GM23338 (cell line): ENCODE measurements around the gene CPLANE2. TPM values are rescaled to one million over a fixed set of nuclear protein-coding genes. Genes with fewer than 3 reads are reported as not detected.

Source experiments
- ATAC-seq: fragments of 200-7000 bp; cut with Tn5 transposase; 3 replicates; pipeline ENCODE4 v1.9.1; 2020
- DNase-seq: peaks from one replicate; pipeline ENCODE4 v3.0.0-alpha.2; 2015; ENCODE audit warnings: low spot score
- H2AFZ ChIP-seq: fragments of 200-600 bp; sonication (generic); 2 replicates; pipeline ENCODE4 v1.8.0; 2016; ENCODE audit warnings: antibody characterized with exemption, mild to moderate bottlenecking, moderate library complexity
- H3F3A ChIP-seq: fragments of 200-600 bp; sonication (generic); replicated peaks from 2 replicates; pipeline ENCODE4 v1.8.0; 2017; ENCODE audit warnings: antibody characterized with exemption, mixed run types, low read depth
- H3K27ac ChIP-seq: fragments of 200-600 bp; sonication (generic); 2 replicates; pipeline ENCODE4 v1.6.1; 2016; ENCODE audit warnings: low read depth
- H3K27me3 ChIP-seq: fragments of 200-600 bp; sonication (generic); 2 replicates; pipeline ENCODE4 v1.8.0; 2016; ENCODE audit warnings: mild to moderate bottlenecking, mixed run types, moderate library complexity; ENCODE audit not compliant: insufficient read depth
- H3K36me3 ChIP-seq: fragments of 200-600 bp; sonication (generic); 2 replicates; pipeline ENCODE4 v1.8.0; 2016; ENCODE audit warnings: mild to moderate bottlenecking; ENCODE audit not compliant: insufficient read depth
- H3K4me1 ChIP-seq: fragments of 200-600 bp; sonication (generic); 2 replicates; pipeline ENCODE4 v1.8.0; 2016; ENCODE audit warnings: mild to moderate bottlenecking, moderate library complexity; ENCODE audit not compliant: insufficient read depth
- H3K4me2 ChIP-seq: fragments of 200-600 bp; sonication (generic); 2 replicates; pipeline ENCODE4 v1.7.1; 2017; ENCODE audit warnings: mixed run types
- H3K4me3 ChIP-seq: fragments of 200-600 bp; sonication (generic); 2 replicates; pipeline ENCODE4 v1.6.1; 2016; ENCODE audit warnings: mixed run types
- H3K79me2 ChIP-seq: fragments of 200-600 bp; sonication (generic); replicated peaks from 2 replicates; pipeline ENCODE4 v1.8.0; 2017; ENCODE audit warnings: mild to moderate bottlenecking; ENCODE audit not compliant: insufficient read depth
- H3K9me2 ChIP-seq: fragments of 200-600 bp; sonication (generic); 2 replicates; pipeline ENCODE4 v1.8.0; 2017; ENCODE audit not compliant: insufficient read depth
- H4K20me1 ChIP-seq: fragments of 200-600 bp; sonication (generic); replicated peaks from 2 replicates; pipeline ENCODE4 v1.8.0; 2017; ENCODE audit warnings: mild to moderate bottlenecking; ENCODE audit not compliant: insufficient read depth
- H3K27ac Mint-ChIP-seq: 2 replicates; pipeline ENCODE4 v1.8.0; 2020; ENCODE audit warnings: inconsistent platforms, mild to moderate bottlenecking, moderate library complexity, mixed read lengths
- H3K27me3 Mint-ChIP-seq: 3 replicates; pipeline ENCODE4 v1.8.0; 2022; ENCODE audit warnings: low read depth, mild to moderate bottlenecking, moderate library complexity, mixed read lengths, inconsistent platforms; ENCODE audit not compliant: insufficient read depth, poor library complexity
- H3K36me3 Mint-ChIP-seq: 3 replicates; pipeline ENCODE4 v1.8.0; 2021; ENCODE audit warnings: low read depth, mild to moderate bottlenecking, inconsistent platforms, moderate library complexity, mixed read lengths
- H3K4me1 Mint-ChIP-seq: 3 replicates; pipeline ENCODE4 v1.8.0; 2020; ENCODE audit warnings: mild to moderate bottlenecking, inconsistent platforms, mixed read lengths
- H3K4me3 Mint-ChIP-seq: 3 replicates; pipeline ENCODE4 v1.8.0; 2021; ENCODE audit warnings: moderate library complexity, mild to moderate bottlenecking, inconsistent platforms, mixed read lengths
- H3K9me3 Mint-ChIP-seq: 3 replicates; pipeline ENCODE4 v1.8.0; 2020; ENCODE audit warnings: moderate library complexity, mild to moderate bottlenecking, inconsistent platforms, mixed read lengths
- CREB1 ChIP-seq: fragments of 250-450 bp; sonication (Bioruptor Pico); IDR thresholded peaks from 2 replicates; pipeline ENCODE4 v1.5.0; 2020; ENCODE audit warnings: low read depth, mild to moderate bottlenecking, moderate library complexity
- EZH2 ChIP-seq: fragments of 200-600 bp; sonication (generic); IDR thresholded peaks from one replicate; pipeline ENCODE4 v1.8.0; 2017; ENCODE audit warnings: antibody characterized with exemption, mild to moderate bottlenecking, low read depth; ENCODE audit not compliant: unreplicated experiment
- EZH2phosphoT487 ChIP-seq: fragments of 200-600 bp; sonication (generic); IDR thresholded peaks from one replicate; pipeline ENCODE4 v1.8.1; 2018; ENCODE audit warnings: antibody characterized with exemption; ENCODE audit not compliant: unreplicated experiment
- JUNB ChIP-seq: IDR thresholded peaks from one replicate; pipeline ENCODE4 v1.6.1; 2016; ENCODE audit warnings: antibody characterized with exemption; ENCODE audit not compliant: unreplicated experiment
- NANOG ChIP-seq: IDR thresholded peaks from 2 replicates; pipeline ENCODE4 v1.6.1; 2016; ENCODE audit warnings: antibody characterized with exemption, borderline replicate concordance
- POLR2AphosphoS5 ChIP-seq: IDR thresholded peaks from 2 replicates; pipeline ENCODE4 v1.6.1; 2016; ENCODE audit warnings: antibody characterized with exemption, low read depth
- STAT1 ChIP-seq: IDR thresholded peaks from one replicate; pipeline ENCODE4 v1.6.1; 2016; ENCODE audit warnings: antibody characterized with exemption; ENCODE audit not compliant: unreplicated experiment
- ZNF331 ChIP-seq: fragments of 250-450 bp; sonication (Bioruptor Pico); IDR thresholded peaks from 2 replicates; pipeline ENCODE4 v1.5.0; 2020; ENCODE audit warnings: low read depth, mild to moderate bottlenecking, moderate library complexity
- polyA plus RNA-seq: library from polyadenylated mRNA; unstranded; fragments of >200 nt; fragmentation: Nextera tagmentation; extraction: Ambion mirVana; gene quantifications from 2 replicates; pipeline ENCODE4 v1.2.1, GENCODE V29; 2016
- total RNA-seq: library from RNA; depleted of rRNA; stranded (reverse); fragments of >200 nt; shearing (Covaris generic); gene quantifications from 2 replicates; pipeline ENCODE4 v1.2.3, GENCODE V29; 2014
- TF ChIP-seq, protein P1 (sequence below): IDR thresholded peaks from 2 replicates; pipeline ENCODE4 v1.6.1; 2016; ENCODE audit warnings: antibody characterized with exemption
- TF ChIP-seq, protein P2 (sequence below), 2 experiments: fragments of 200-600 bp in 1 of 2; sonication (generic) in 1 of 2; conservative IDR thresholded peaks; 2 replicates each; pipeline versions ENCODE4 v1.5.1 to v1.6.1; 2016 to 2017; ENCODE audit warnings: antibody characterized with exemption in 2 of 2, low read depth in 2 of 2, mild to moderate bottlenecking in 2 of 2, moderate library complexity in 1 of 2
- TF ChIP-seq, protein P3 (sequence below): IDR thresholded peaks from one replicate; pipeline ENCODE4 v1.6.1; 2018; ENCODE audit warnings: antibody characterized with exemption; ENCODE audit not compliant: unreplicated experiment

CPLANE2 gene
- total and polyA plus RNA-seq, 2 experiments from 2014 or later = 0.44 to 1.8 TPM

DNA sequence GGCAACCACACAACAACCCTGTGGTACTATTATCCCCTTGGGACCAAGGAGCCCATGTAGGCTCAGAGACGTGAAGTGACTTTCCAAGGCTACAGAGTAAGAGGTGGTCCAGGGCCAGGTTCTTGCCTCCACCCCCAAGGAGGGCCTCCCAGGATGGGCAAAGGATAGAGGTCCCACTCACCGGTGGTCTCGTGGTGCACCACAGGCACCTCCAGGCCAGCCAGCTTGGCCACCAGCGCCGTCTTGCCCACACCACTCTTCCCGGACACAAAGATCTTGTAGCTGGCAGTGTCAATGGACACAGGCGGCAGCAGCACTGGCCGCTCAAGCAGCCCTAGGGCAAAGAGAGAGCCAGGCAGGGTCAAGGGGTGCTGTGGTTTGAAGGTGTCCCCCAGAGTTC, 3.6 kb downstream of the CPLANE2 start:
- ATAC-seq = no peak
- no peak overlapping the region for H3K4me3 Mint-ChIP-seq
- H3K36me3 ChIP-seq = no peaks in the 10 kb centered on the region
- no peak overlapping the region for H2AFZ ChIP-seq
- no peaks in the 10 kb centered on the region for H3K9me3 Mint-ChIP-seq
- H3F3A ChIP-seq = peaks cover 4% of the 10 kb centered on the region; the same call in 1 of the 2 replicates
- H4K20me1 ChIP-seq = no peaks in the 10 kb centered on the region; the same call in 1 of the 2 replicates
- H3K4me1 Mint-ChIP-seq = peaks cover 15% of the 10 kb centered on the region
- no peaks in the 10 kb centered on the region for H3K36me3 Mint-ChIP-seq
- H3K27me3 ChIP-seq = peaks cover 17% of the 10 kb centered on the region
- peaks cover 18% of the 10 kb centered on the region for H3K27me3 Mint-ChIP-seq
- no peak overlapping the region for H3K4me3 ChIP-seq
- no peaks in the 10 kb centered on the region for H3K79me2 ChIP-seq
- no peak overlapping the region for H3K4me2 ChIP-seq
- TF ChIP-seq CREB1 (CRISPR knock-in tag) (no peak), STAT1 (no peak)
- H3K27ac Mint-ChIP-seq = no peak overlapping the region
- no peaks in the 10 kb centered on the region for H3K9me2 ChIP-seq
- DNase-seq = no peak
- peaks cover 7% of the 10 kb centered on the region for H3K4me1 ChIP-seq
- no peak overlapping the region for H3K27ac ChIP-seq

DNA sequence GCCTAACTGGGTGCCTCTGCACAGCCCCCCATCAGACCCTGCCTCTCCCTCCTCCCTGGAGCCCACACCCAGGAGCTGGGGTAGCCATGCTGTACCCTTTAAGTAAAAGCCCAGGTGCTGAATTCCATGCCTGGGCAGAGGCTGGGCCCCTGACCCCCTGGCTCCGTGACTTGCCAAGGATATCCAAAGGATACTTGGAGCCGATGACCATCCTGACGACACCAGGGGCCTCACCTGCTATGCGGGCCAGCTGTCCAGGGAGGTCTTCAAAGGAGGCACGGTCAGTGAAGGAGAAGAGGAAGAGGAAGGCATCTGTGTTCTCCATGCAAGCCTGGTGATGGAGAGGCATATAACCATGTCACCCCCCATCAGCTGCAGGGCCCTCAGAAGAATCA, 4.7 kb downstream of the CPLANE2 start:
- no peaks in the 10 kb centered on the region for H3K9me3 Mint-ChIP-seq
- Histone ChIP-seq H3K36me3 (no peaks in the 10 kb centered on the region), H4K20me1 (no peaks in the 10 kb centered on the region; the same call in 1 of the 2 replicates), H3K4me3 (no peak overlapping the region), H2AFZ (no peak overlapping the region), H3K27ac (no peak overlapping the region), H3K4me1 (peaks cover 14% of the 10 kb centered on the region; the same call in 1 of the 2 replicates), H3K79me2 (no peaks in the 10 kb centered on the region), H3F3A (peaks cover 13% of the 10 kb centered on the region), H3K27me3 (peaks cover 29% of the 10 kb centered on the region), H3K4me2 (no peak overlapping the region), H3K9me2 (no peaks in the 10 kb centered on the region)
- H3K27ac Mint-ChIP-seq = no peak overlapping the region
- peaks cover 29% of the 10 kb centered on the region for H3K27me3 Mint-ChIP-seq
- DNase-seq (no peak), ATAC-seq (no peak)
- H3K4me3 Mint-ChIP-seq = no peak overlapping the region
- peaks cover 20% of the 10 kb centered on the region for H3K4me1 Mint-ChIP-seq
- H3K36me3 Mint-ChIP-seq = no peaks in the 10 kb centered on the region
- TF ChIP-seq, protein P1, sequence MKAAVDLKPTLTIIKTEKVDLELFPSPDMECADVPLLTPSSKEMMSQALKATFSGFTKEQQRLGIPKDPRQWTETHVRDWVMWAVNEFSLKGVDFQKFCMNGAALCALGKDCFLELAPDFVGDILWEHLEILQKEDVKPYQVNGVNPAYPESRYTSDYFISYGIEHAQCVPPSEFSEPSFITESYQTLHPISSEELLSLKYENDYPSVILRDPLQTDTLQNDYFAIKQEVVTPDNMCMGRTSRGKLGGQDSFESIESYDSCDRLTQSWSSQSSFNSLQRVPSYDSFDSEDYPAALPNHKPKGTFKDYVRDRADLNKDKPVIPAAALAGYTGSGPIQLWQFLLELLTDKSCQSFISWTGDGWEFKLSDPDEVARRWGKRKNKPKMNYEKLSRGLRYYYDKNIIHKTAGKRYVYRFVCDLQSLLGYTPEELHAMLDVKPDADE = no peak
- TF ChIP-seq ZNF331 (CRISPR knock-in tag) (no peak), EZH2phosphoT487 (no peak), POLR2AphosphoS5 (no peak), CREB1 (CRISPR knock-in tag) (no peak), NANOG (no peak), JUNB (no peak), EZH2 (no peak), STAT1 (no peak)
- TF ChIP-seq, protein P2, sequence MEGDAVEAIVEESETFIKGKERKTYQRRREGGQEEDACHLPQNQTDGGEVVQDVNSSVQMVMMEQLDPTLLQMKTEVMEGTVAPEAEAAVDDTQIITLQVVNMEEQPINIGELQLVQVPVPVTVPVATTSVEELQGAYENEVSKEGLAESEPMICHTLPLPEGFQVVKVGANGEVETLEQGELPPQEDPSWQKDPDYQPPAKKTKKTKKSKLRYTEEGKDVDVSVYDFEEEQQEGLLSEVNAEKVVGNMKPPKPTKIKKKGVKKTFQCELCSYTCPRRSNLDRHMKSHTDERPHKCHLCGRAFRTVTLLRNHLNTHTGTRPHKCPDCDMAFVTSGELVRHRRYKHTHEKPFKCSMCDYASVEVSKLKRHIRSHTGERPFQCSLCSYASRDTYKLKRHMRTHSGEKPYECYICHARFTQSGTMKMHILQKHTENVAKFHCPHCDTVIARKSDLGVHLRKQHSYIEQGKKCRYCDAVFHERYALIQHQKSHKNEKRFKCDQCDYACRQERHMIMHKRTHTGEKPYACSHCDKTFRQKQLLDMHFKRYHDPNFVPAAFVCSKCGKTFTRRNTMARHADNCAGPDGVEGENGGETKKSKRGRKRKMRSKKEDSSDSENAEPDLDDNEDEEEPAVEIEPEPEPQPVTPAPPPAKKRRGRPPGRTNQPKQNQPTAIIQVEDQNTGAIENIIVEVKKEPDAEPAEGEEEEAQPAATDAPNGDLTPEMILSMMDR (conservative IDR thresholded peaks at IDR 0.05; ENCODE audit: low read depth in 2 of 2) = no peak
- TF ChIP-seq, protein P3, sequence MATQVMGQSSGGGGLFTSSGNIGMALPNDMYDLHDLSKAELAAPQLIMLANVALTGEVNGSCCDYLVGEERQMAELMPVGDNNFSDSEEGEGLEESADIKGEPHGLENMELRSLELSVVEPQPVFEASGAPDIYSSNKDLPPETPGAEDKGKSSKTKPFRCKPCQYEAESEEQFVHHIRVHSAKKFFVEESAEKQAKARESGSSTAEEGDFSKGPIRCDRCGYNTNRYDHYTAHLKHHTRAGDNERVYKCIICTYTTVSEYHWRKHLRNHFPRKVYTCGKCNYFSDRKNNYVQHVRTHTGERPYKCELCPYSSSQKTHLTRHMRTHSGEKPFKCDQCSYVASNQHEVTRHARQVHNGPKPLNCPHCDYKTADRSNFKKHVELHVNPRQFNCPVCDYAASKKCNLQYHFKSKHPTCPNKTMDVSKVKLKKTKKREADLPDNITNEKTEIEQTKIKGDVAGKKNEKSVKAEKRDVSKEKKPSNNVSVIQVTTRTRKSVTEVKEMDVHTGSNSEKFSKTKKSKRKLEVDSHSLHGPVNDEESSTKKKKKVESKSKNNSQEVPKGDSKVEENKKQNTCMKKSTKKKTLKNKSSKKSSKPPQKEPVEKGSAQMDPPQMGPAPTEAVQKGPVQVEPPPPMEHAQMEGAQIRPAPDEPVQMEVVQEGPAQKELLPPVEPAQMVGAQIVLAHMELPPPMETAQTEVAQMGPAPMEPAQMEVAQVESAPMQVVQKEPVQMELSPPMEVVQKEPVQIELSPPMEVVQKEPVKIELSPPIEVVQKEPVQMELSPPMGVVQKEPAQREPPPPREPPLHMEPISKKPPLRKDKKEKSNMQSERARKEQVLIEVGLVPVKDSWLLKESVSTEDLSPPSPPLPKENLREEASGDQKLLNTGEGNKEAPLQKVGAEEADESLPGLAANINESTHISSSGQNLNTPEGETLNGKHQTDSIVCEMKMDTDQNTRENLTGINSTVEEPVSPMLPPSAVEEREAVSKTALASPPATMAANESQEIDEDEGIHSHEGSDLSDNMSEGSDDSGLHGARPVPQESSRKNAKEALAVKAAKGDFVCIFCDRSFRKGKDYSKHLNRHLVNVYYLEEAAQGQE = no peak
